Thyroid gland (tissue), 4 donors: ENCODE measurements around the gene ID3. TPM values are rescaled to one million over a fixed set of nuclear protein-coding genes. Genes with fewer than 3 reads are reported as not detected.
A peak's percentile ranks its signal among the peaks of the same experiment; 100 is the strongest.

ENCODE experiments used
- DNase-seq, 2 donors: peaks; one replicate each; pipeline ENCODE4 v3.0.0-alpha.2; 2019
- H3K27ac ChIP-seq, 3 donors: fragments of 200-600 bp; sonication (generic); 1 replicate in 2 of 3; 2 replicates in 1 of 3; pipeline ENCODE4 v1.5.1; 2016 to 2019; ENCODE audit warnings: mild to moderate bottlenecking in 1 of 3, moderate library complexity in 1 of 3
- H3K27me3 ChIP-seq: fragments of 200-600 bp; sonication (generic); one replicate; pipeline ENCODE4 v1.5.1; 2019
- H3K36me3 ChIP-seq, 2 donors: fragments of 200-600 bp; sonication (generic); one replicate each; pipeline ENCODE4 v1.5.1; 2016 to 2019
- H3K4me1 ChIP-seq, 2 donors: fragments of 200-600 bp; sonication (generic); one replicate each; pipeline ENCODE4 v1.5.1; 2017 to 2019
- H3K4me3 ChIP-seq, 3 donors: fragments of 200-600 bp; sonication (generic); replicated peaks in 1 of 3; 1 replicate in 2 of 3; 2 replicates in 1 of 3; pipeline ENCODE4 v1.5.1; 2016; ENCODE audit warnings: mild to moderate bottlenecking in 1 of 3
- H3K9me3 ChIP-seq: fragments of 200-600 bp; sonication (generic); one replicate; pipeline ENCODE4 v1.5.1; 2017
- CTCF ChIP-seq, 6 experiments: fragments of 200-600 bp in 3 of 6; fragments of 450-650 bp in 3 of 6; sonication (generic) in 3 of 6; IDR thresholded peaks; one replicate each; pipeline ENCODE4 v1.5.1; 2016 to 2019; ENCODE audit warnings: antibody characterized with exemption in 6 of 6, mild to moderate bottlenecking in 2 of 6, inconsistent platforms in 1 of 6, moderate library complexity in 1 of 6
- POLR2A ChIP-seq, 2 donors: fragments of 450-650 bp; IDR thresholded peaks; one replicate each; pipeline ENCODE4 v1.6.1; 2017; ENCODE audit warnings: antibody characterized with exemption in 2 of 2, mild to moderate bottlenecking in 2 of 2, moderate library complexity in 1 of 2
- WGBS, 2 donors: methylation state at CpG; one replicate each; pipeline ENCODE4 v1.1.5; 2017; 5-methylcytosine and 5-hydroxymethylcytosine counted together
- intact Hi-C: fragments of 100-400 bp; cut with DNase I; formaldehyde crosslinking; loops from one replicate; pipeline ENCODE4 v1.15.1; 2023
- total RNA-seq, 4 donors: library from RNA; depleted of rRNA; stranded (reverse); fragments of >200 nt; gene quantifications; one replicate each; pipeline ENCODE4 v1.2.3, GENCODE V29; 2016

ID3 gene
- total RNA-seq, 4 donors from 2014 or later: 279 to 388 (median 343) TPM

- Histone ChIP-seq H3K9me3 (no peaks in the 10 kb centered on the region), H3K4me1 (peaks cover 41 to 47% of the 10 kb centered on the region in 2 donors), H3K27me3 (no peaks in the 10 kb centered on the region), H3K27ac (peak overlapping the region; percentile 99), H3K36me3 (peaks cover 12 to 23% of the 10 kb centered on the region in 2 donors), H3K4me3 (peak overlapping the region in 1 of 3 donors; percentile 41)
- intact Hi-C loops: no loop called here
- 1 to 2% methylated on average over 37 of the region's 81 CpGs for WGBS, 2 donors
- TF ChIP-seq CTCF (IDR thresholded peaks at IDR 0.05) (peak in 1 of 6 experiments; percentile 32), POLR2A (IDR thresholded peaks at IDR 0.05) (peak; percentile 91 to 98)
- DNase-seq: peak; percentile 92
Measured at GRCh38 chr1:23554481-23555269, 4.6 kb downstream of the ID3 start.

DNA sequence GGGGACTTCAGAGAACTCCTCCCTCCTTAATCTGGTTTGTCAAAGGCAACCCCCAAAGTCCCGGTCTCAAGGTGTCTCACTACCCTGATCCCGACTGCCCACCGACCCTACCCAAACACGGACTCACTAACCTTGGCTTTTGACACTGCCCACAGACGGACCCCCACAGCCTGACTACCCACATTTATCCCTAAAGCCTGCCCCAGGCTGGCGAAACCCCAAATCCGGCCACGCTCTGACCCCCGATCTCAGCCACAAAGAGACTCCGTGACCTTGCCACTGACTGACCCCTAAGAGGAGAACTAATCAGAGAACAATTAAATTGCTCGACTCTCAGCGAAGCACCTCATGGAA, 5.2 kb downstream of the ID3 start:
- Histone ChIP-seq H3K27ac (peak overlapping the region; percentile 99), H3K4me1 (peaks cover 44 to 50% of the 10 kb centered on the region in 2 donors), H3K36me3 (peaks cover 12 to 23% of the 10 kb centered on the region in 2 donors), H3K9me3 (no peaks in the 10 kb centered on the region), H3K27me3 (no peaks in the 10 kb centered on the region), H3K4me3 (peak overlapping the region in 1 of 3 donors; percentile 41)
- TF ChIP-seq CTCF (IDR thresholded peaks at IDR 0.05): no peak
- TF ChIP-seq POLR2A (IDR thresholded peaks at IDR 0.05): no peak
- intact Hi-C loops: no loop called here
- no peak for DNase-seq
- WGBS, 2 donors: 35 to 40% methylated on average over 12 of the region's 12 CpGs

GRCh38 chr1:23553231-23554126, 5.8 kb downstream of the ID3 start:
- DNase-seq: no peak
- Histone ChIP-seq H3K27ac (peak overlapping the region; percentile 99), H3K9me3 (no peaks in the 10 kb centered on the region), H3K27me3 (no peaks in the 10 kb centered on the region), H3K36me3 (peaks cover 12 to 17% of the 10 kb centered on the region in 2 donors), H3K4me3 (no peak overlapping the region), H3K4me1 (peaks cover 49 to 56% of the 10 kb centered on the region in 2 donors)
- intact Hi-C loops: no loop called here
- TF ChIP-seq CTCF (IDR thresholded peaks at IDR 0.05) (no peak), POLR2A (IDR thresholded peaks at IDR 0.05) (no peak)
- 67 to 69% methylated on average over 20 to 21 of the region's 21 CpGs for WGBS, 2 donors

DNA sequence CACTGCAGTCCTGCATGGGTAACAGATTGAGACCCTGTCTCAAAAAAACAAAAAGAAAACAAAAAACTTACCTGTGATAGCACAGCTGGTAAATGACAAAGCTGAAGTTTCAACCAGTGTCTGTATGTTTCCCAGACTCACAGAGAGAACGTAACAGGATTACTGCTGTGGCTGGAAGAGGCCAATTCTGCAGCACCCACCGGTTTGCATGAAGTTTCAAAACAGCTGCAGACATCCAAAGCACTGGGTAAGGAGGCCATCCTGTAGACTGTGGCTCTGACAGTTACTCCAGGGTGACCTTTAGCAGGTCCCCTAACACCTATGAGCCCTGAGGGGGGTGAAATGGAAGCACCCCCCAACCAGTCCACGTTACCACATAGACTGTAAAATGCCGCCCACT, 7.5 kb downstream of the ID3 start:
- Histone ChIP-seq H3K4me3 (no peak overlapping the region), H3K27me3 (no peaks in the 10 kb centered on the region), H3K4me1 (peaks cover 53 to 71% of the 10 kb centered on the region in 2 donors), H3K27ac (peak overlapping the region; percentile 24 to 99 (median 86)), H3K36me3 (peaks cover 0 to under 1% of the 10 kb centered on the region in 2 donors), H3K9me3 (no peaks in the 10 kb centered on the region)
- intact Hi-C loops: no loop called here
- TF ChIP-seq POLR2A (IDR thresholded peaks at IDR 0.05) (no peak), CTCF (IDR thresholded peaks at IDR 0.05) (no peak)
- no peak for DNase-seq
- WGBS, 2 donors: 80 to 88% methylated on average over 4 of the region's 4 CpGs
